Hindlimb muscle (tissue), 1 donor: ENCODE measurements around the gene TMED7. TPM values are rescaled to one million over a fixed set of nuclear protein-coding genes. Genes with fewer than 3 reads are reported as not detected.

Experiments
- DNase-seq: peaks from one replicate; pipeline ENCODE4 v3.0.0-alpha.2; 2013
- polyA plus RNA-seq: library from polyadenylated mRNA; unstranded; fragments of 120-200 nt; gene quantifications from one replicate; pipeline ENCODE4 v1.2.1, GENCODE V29; 2013; ENCODE audit not compliant: insufficient read length

TMED7 gene
- polyA plus RNA-seq, 1 donor: 53.0 TPM

- no peak for DNase-seq
Observed at GRCh38 chr5:115579216-115579615, 46.6 kb downstream of the TMED7 start.

- no peak for DNase-seq
Observed at GRCh38 chr5:115578657-115579056, 47.2 kb downstream of the TMED7 start.

- no peak for DNase-seq
Observed at GRCh38 chr5:115577741-115578140, 48.1 kb downstream of the TMED7 start.

- DNase-seq: no peak
Observed at GRCh38 chr5:115577329-115577728, 48.5 kb downstream of the TMED7 start.

GRCh38 chr5:115575167-115576070 lies 50.4 kb downstream of the TMED7 start:
- DNase-seq: no peak

- DNase-seq: no peak
Observed at GRCh38 chr5:115573133-115573532, 52.7 kb downstream of the TMED7 start.

- peak; percentile 9 for DNase-seq
Observed at GRCh38 chr5:115571441-115571878, 54.4 kb downstream of the TMED7 start.

- no peak for DNase-seq
Observed at GRCh38 chr5:115568668-115569067, 57.2 kb downstream of the TMED7 start.

GRCh38 chr5:115565233-115565632 lies 60.6 kb downstream of the TMED7 start:
- no peak for DNase-seq

Other genes starting within 250 kb of the TMED7 start
- gene FEM1C, start 81.3 kb downstream of the TMED7 start, polyA plus RNA-seq: 23.0 TPM
- gene TICAM2, start 23.6 kb downstream of the TMED7 start, polyA plus RNA-seq: 5.0 TPM
- gene CDO1, start 190.6 kb upstream of the TMED7 start, polyA plus RNA-seq: 15.4 TPM
- gene ATG12, start 215.5 kb upstream of the TMED7 start, polyA plus RNA-seq: 48.4 TPM
- 87.2 TPM for gene AP3S1, start 215.9 kb upstream of the TMED7 start, polyA plus RNA-seq